Transverse colon (tissue), 4 donors: ENCODE data around the gene ATG2A.
A peak's percentile ranks its signal among the peaks of the same experiment; 100 is the strongest.

Experiments used
- CTCF ChIP-seq, 5 experiments: fragments of 200-600 bp in 3 of 5; fragments of 450-650 bp in 2 of 5; sonication (generic) in 3 of 5; IDR thresholded peaks; 1 replicate in 2 of 5; 2 replicates in 3 of 5; pipeline ENCODE4 v1.5.1; 2016 to 2017; ENCODE audit warnings: antibody characterized with exemption in 5 of 5, inconsistent platforms in 3 of 5, mild to moderate bottlenecking in 2 of 5, moderate library complexity in 1 of 5
- POLR2A ChIP-seq: fragments of 450-650 bp; IDR thresholded peaks from one replicate; pipeline ENCODE4 v1.6.1; 2016; ENCODE audit warnings: antibody characterized with exemption, mild to moderate bottlenecking, moderate library complexity
- POLR2AphosphoS5 ChIP-seq, 3 donors: sonication (generic); formaldehyde crosslinking; IDR thresholded peaks; one replicate each; pipeline ENCODE4 v1.6.1; 2016; ENCODE audit warnings: antibody characterized with exemption in 3 of 3

- TF ChIP-seq POLR2AphosphoS5 (IDR thresholded peaks at IDR 0.05): peak in 1 of 3 donors; percentile 66
- TF ChIP-seq CTCF (IDR thresholded peaks at IDR 0.05): no peak
- no peak for TF ChIP-seq POLR2A
Measured at GRCh38 chr11:64892411-64892831, 24.6 kb downstream of the ATG2A start.
